ENCODE measurements around the gene BBS9.

BBS9 gene

DNA sequence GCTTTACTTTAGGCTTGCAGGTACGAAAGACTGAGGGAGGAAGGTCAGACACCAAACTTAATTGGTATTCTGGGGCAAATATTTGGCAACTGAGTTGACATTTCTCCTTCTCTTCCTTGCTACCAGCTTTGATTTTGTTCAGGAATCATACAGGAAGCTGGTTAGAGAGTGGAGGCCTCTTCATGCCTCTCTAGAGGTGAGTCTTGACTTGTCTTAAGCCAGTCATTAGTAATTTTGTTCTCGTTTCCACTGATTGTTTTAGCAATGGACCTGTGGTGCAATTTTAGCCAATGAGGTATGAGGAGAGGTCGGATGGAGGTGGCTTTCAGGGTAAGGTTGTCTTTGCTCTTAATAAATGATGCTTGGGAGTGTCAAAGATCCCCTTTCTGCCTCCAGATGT, 17.8 kb upstream of the BBS9 start:
- Histone ChIP-seq H3K9ac (ENCODE audit: insufficient read length) (no peak overlapping the region), H3K4me3 (no peak overlapping the region), H3K9me3 (ENCODE audit: low read depth, low read length) (no peaks in the 10 kb centered on the region), H3K36me3 (ENCODE audit: insufficient read depth, low read length) (no peaks in the 10 kb centered on the region), H3K27ac (no peak overlapping the region)
- TF ChIP-seq EZH2 (IDR thresholded peaks at IDR 0.05) (no peak), POLR2AphosphoS5 (IDR thresholded peaks at IDR 0.05; ENCODE audit: borderline replicate concordance, low read depth, low read length) (no peak), FOXP2 (optimal IDR thresholded peaks at IDR 0.05; ENCODE audit: control extremely low read depth, extremely low read length, insufficient read depth) (no peak)
- DNase-seq (ENCODE audit: low read depth, low spot score): no peak

DNA sequence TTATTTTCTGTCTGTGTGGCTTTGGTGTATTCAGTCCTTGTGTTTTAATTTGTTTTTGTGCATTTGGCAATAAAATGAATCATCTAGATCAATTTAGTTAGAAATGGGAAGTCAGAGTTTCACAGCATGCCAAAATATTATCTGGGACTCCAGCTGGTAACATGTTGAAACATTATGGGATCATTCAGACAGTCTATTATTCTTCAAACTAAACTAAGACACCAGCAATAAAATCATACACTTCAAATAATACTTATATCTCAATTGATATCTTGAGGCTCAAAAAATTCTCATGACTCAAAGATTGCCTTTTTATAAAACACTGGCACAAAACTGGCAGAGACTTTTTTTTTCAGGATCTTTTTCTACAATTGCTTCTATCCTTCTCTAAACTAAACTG, 14.4 kb upstream of the BBS9 start:
- Histone ChIP-seq H3K36me3 (ENCODE audit: insufficient read depth, low read length) (no peaks in the 10 kb centered on the region), H3K27ac (no peak overlapping the region), H3K9ac (ENCODE audit: insufficient read length) (no peak overlapping the region), H3K4me3 (no peak overlapping the region), H3K9me3 (ENCODE audit: low read depth, low read length) (no peaks in the 10 kb centered on the region)
- no peak for TF ChIP-seq POLR2AphosphoS5 (IDR thresholded peaks at IDR 0.05; ENCODE audit: borderline replicate concordance, low read depth, low read length)
- no peak for TF ChIP-seq EZH2 (IDR thresholded peaks at IDR 0.05)
- no peak for TF ChIP-seq FOXP2 (optimal IDR thresholded peaks at IDR 0.05; ENCODE audit: control extremely low read depth, extremely low read length, insufficient read depth)
- no peak for DNase-seq (ENCODE audit: low read depth, low spot score)

DNA sequence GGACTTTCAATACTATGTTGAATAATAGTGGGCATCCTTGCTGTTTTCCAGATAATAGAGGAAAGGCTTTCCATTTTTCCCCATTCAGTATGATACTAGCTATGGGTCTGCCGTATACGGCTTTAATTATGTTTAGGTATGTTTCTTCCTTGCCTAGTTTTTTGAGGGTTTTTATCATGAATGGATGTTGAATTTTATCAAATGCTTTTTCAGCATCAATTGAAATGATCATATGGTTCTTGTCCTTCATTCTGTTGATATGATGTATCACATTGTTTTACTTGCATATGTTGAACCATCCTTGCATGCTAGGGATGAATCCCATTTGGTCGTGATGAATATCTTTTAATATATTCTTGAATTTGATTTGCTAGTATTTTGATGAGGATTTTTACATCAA, 11.0 kb upstream of the BBS9 start:
- TF ChIP-seq POLR2AphosphoS5 (IDR thresholded peaks at IDR 0.05; ENCODE audit: borderline replicate concordance, low read depth, low read length) (no peak), FOXP2 (optimal IDR thresholded peaks at IDR 0.05; ENCODE audit: control extremely low read depth, extremely low read length, insufficient read depth) (no peak), EZH2 (IDR thresholded peaks at IDR 0.05) (no peak)
- H3K36me3 ChIP-seq (ENCODE audit: insufficient read depth, low read length): no peaks in the 10 kb centered on the region
- DNase-seq (ENCODE audit: low read depth, low spot score): no peak
- H3K4me3 ChIP-seq: no peak overlapping the region
- no peak overlapping the region for H3K27ac ChIP-seq
- H3K9ac ChIP-seq (ENCODE audit: insufficient read length): no peak overlapping the region
- no peaks in the 10 kb centered on the region for H3K9me3 ChIP-seq (ENCODE audit: low read depth, low read length)

DNA sequence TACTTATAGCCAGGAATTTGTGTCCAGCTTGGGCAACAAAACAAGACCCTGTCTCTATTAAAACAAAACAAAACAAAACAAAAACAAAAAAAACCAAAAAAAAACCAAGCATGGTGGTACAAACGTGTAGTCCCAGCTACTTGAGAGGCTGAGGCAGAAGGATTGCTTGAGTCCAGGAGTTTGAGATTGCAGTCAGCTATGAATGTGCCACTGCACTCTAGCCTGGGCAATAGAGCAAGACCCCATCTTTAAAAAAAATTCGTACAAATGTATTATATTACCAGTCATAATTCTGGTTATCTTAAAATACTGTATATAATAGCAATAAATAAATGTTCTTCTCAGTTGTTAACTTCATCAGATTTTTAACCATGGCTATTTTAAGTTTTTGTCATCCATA, 2.3 kb upstream of the BBS9 start:
- H3K4me3 ChIP-seq: no peak overlapping the region

DNA sequence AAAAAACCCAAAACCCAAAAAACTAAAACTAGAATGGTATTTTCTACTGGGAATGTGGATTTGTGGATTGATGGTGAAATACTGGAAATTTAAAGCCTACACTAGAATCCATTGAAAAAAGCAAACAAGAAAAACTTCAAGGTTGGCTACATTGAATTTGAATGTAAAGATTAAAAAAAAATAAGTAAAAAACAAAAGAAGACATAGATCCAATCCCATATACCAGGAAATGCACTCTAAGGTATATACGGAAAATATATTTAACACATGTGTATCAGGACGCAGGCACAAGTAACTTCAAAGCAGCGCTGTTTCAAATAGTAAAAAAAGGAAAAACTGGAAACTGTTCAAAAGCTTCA, 754 bp upstream of the BBS9 start:
- peak overlapping the region; percentile 58; the same call in 1 of the 2 replicates for H3K27ac ChIP-seq
- H3K36me3 ChIP-seq (ENCODE audit: insufficient read depth, low read length): no peaks in the 10 kb centered on the region
- TF ChIP-seq POLR2AphosphoS5 (IDR thresholded peaks at IDR 0.05; ENCODE audit: borderline replicate concordance, low read depth, low read length) (no peak), FOXP2 (optimal IDR thresholded peaks at IDR 0.05; ENCODE audit: control extremely low read depth, extremely low read length, insufficient read depth) (no peak), EZH2 (IDR thresholded peaks at IDR 0.05) (no peak)
- H3K4me3 ChIP-seq: peak overlapping the region; percentile 94
- no peaks in the 10 kb centered on the region for H3K9me3 ChIP-seq (ENCODE audit: low read depth, low read length)
- DNase-seq (ENCODE audit: low read depth, low spot score): no peak
- peak overlapping the region; percentile 79 for H3K9ac ChIP-seq (ENCODE audit: insufficient read length)

More for the DNA sequence above, 2.3 kb upstream of the BBS9 start:
- Histone ChIP-seq H3K27ac (no peak overlapping the region), H3K9ac (ENCODE audit: insufficient read length) (no peak overlapping the region), H3K9me3 (ENCODE audit: low read depth, low read length) (no peaks in the 10 kb centered on the region), H3K36me3 (ENCODE audit: insufficient read depth, low read length) (no peaks in the 10 kb centered on the region)
- DNase-seq (ENCODE audit: low read depth, low spot score): no peak
- TF ChIP-seq FOXP2 (optimal IDR thresholded peaks at IDR 0.05; ENCODE audit: control extremely low read depth, extremely low read length, insufficient read depth): no peak
- no peak for TF ChIP-seq POLR2AphosphoS5 (IDR thresholded peaks at IDR 0.05; ENCODE audit: borderline replicate concordance, low read depth, low read length)
- no peak for TF ChIP-seq EZH2 (IDR thresholded peaks at IDR 0.05)

DNA sequence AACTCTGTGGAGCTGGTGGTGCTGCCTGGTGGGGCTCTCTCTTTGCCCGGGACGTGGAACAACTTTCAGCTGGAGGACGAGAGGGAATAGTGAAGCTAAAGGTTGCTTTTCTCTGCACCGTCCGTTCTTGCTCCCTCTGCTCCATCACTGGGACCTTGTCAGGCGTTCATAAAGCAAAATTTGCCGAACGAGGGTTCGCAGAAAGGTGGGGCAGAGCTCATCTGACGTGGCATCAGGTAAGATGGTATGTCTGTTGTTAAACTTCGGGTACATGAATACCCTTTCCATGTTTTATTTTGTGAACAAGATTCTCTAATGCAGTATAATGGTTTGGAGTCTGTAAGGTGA, 416 bp downstream of the BBS9 start:
- TF ChIP-seq EZH2 (IDR thresholded peaks at IDR 0.05): no peak
- TF ChIP-seq POLR2AphosphoS5 (IDR thresholded peaks at IDR 0.05; ENCODE audit: borderline replicate concordance, low read depth, low read length): no peak
- TF ChIP-seq FOXP2 (optimal IDR thresholded peaks at IDR 0.05; ENCODE audit: control extremely low read depth, extremely low read length, insufficient read depth): no peak
- no peak for DNase-seq (ENCODE audit: low read depth, low spot score)
- H3K27ac ChIP-seq: no peak overlapping the region
- H3K9me3 ChIP-seq (ENCODE audit: low read depth, low read length): no peaks in the 10 kb centered on the region
- no peaks in the 10 kb centered on the region for H3K36me3 ChIP-seq (ENCODE audit: insufficient read depth, low read length)
- H3K9ac ChIP-seq (ENCODE audit: insufficient read length): peak overlapping the region; percentile 79
- H3K4me3 ChIP-seq: peak overlapping the region; percentile 94

DNA sequence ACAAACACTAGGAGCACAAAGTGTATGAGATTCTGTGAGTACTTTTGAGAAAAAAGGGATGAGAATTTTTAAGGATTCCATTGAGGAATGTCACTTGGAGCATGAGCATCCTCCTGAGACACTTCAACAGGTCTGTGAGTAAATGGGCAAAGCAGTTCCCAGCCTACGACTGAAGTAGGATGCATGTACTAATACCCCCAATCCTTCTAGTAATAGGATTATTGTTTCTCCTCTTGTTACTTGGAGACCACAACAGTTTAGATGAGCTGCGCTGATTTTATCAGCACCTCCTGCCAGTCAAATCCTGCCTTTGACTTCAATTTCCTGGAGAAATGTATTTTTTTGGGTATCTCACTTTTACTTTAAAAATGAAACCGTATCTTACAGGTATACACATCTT, 820 bp downstream of the BBS9 start:
- no peak for TF ChIP-seq POLR2AphosphoS5 (IDR thresholded peaks at IDR 0.05; ENCODE audit: borderline replicate concordance, low read depth, low read length)
- peak overlapping the region; percentile 79 for H3K9ac ChIP-seq (ENCODE audit: insufficient read length)
- no peaks in the 10 kb centered on the region for H3K9me3 ChIP-seq (ENCODE audit: low read depth, low read length)
- H3K4me3 ChIP-seq: peak overlapping the region; percentile 94
- no peaks in the 10 kb centered on the region for H3K36me3 ChIP-seq (ENCODE audit: insufficient read depth, low read length)
- H3K27ac ChIP-seq: no peak overlapping the region
- no peak for DNase-seq (ENCODE audit: low read depth, low spot score)

DNA sequence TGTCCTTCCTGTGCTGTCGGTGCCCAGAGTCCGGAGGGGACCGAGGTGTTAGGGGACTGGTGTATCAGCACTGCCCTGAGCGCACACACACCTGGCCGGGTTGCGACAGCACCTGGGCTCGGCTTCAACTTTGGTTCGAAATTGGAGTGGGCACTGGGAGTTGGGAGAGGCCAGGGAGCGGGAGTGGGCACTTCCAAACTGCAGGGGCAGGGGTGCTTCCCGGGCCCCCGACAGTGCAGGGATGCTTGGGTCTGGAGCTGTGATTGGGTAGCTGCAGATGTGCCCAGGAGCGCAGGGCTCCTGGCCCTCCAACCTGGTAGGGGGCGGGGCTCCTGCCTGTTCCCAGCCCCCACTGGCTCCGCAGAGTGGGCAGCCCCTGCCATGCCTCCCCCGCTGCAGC, 7.7 kb downstream of the BBS9 start:
- no peak overlapping the region for H3K4me3 ChIP-seq
- no peak for DNase-seq (ENCODE audit: low read depth, low spot score)
- H3K9me3 ChIP-seq (ENCODE audit: low read depth, low read length): no peaks in the 10 kb centered on the region
- TF ChIP-seq FOXP2 (optimal IDR thresholded peaks at IDR 0.05; ENCODE audit: control extremely low read depth, extremely low read length, insufficient read depth): no peak
- no peak for TF ChIP-seq POLR2AphosphoS5 (IDR thresholded peaks at IDR 0.05; ENCODE audit: borderline replicate concordance, low read depth, low read length)
- no peak for TF ChIP-seq EZH2 (IDR thresholded peaks at IDR 0.05)
- H3K9ac ChIP-seq (ENCODE audit: insufficient read length): no peak overlapping the region
- H3K27ac ChIP-seq: no peak overlapping the region
- no peaks in the 10 kb centered on the region for H3K36me3 ChIP-seq (ENCODE audit: insufficient read depth, low read length)

DNA sequence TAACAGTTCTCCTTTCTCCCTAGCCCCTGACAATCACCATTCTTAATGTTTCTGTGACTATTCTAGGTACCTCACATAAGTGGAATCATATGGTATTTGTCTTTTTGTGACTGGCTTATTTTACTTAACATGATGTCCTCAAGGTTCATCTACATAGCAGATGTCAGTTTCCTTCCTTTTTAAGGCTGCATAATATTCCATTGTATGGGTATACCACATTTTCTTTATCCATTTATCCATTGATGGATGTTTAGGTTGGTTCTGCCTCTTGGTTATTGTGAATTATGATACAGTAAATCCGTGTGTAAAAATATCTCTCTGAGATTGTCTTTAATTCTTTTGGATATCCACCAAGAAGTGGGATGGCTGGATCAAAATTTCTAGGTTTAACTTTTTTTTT, 13.2 kb downstream of the BBS9 start:
- H3K36me3 ChIP-seq (ENCODE audit: insufficient read depth, low read length): no peaks in the 10 kb centered on the region
- no peak for TF ChIP-seq EZH2 (IDR thresholded peaks at IDR 0.05)
- no peak for TF ChIP-seq POLR2AphosphoS5 (IDR thresholded peaks at IDR 0.05; ENCODE audit: borderline replicate concordance, low read depth, low read length)
- no peak for TF ChIP-seq FOXP2 (optimal IDR thresholded peaks at IDR 0.05; ENCODE audit: control extremely low read depth, extremely low read length, insufficient read depth)
- DNase-seq (ENCODE audit: low read depth, low spot score): no peak

More for the DNA sequence above, 13.2 kb downstream of the BBS9 start:
- Histone ChIP-seq H3K9me3 (ENCODE audit: low read depth, low read length) (no peaks in the 10 kb centered on the region), H3K4me3 (no peak overlapping the region), H3K9ac (ENCODE audit: insufficient read length) (no peak overlapping the region), H3K27ac (no peak overlapping the region)

All from SK-N-MC (cell line).